MM.1S (cell line): ENCODE results near the gene ESM1.

Experiments
- CTCF ChIP-seq: fragments of 300-600 bp; sonication (generic); IDR thresholded peaks from 2 replicates; pipeline ENCODE4 v1.5.1; 2016; ENCODE audit warnings: antibody characterized with exemption, low read length, mixed read lengths
- EZH2 ChIP-seq: fragments of 300-600 bp; sonication (generic); optimal IDR thresholded peaks from 2 replicates; pipeline ENCODE3; 2017; ENCODE audit warnings: low read depth, mild to moderate bottlenecking, antibody characterized with exemption, low read length, mixed read lengths
- EZH2phosphoT487 ChIP-seq: fragments of 300-600 bp; sonication (generic); IDR thresholded peaks from 2 replicates; pipeline ENCODE4 v1.6.1; 2018; ENCODE audit warnings: antibody characterized with exemption, low read length

- no peak for TF ChIP-seq CTCF
- no peak for TF ChIP-seq EZH2phosphoT487
- no peak for TF ChIP-seq EZH2
Observed at GRCh38 chr5:54947187-54947586, 38.2 kb downstream of the ESM1 start.
